A549 (cell line): ENCODE measurements around the gene BNC1. TPM values are rescaled to one million over a fixed set of nuclear protein-coding genes. Genes with fewer than 3 reads are reported as not detected.

ENCODE experiments used
- ATAC-seq, 2 experiments: fragments of 200-7000 bp in 1 of 2; fragments of >200 bp in 1 of 2; cut with Nextera tagmentation in 1 of 2; cut with Tn5 transposase in 1 of 2; 3 replicates each; pipeline versions ENCODE4 v1.8.0 to v1.9.1; 2018 to 2020; ENCODE audit warnings: mild to moderate bottlenecking in 1 of 2, moderate library complexity in 1 of 2
- CTCF ChIA-PET: fragments of 300-600 bp; sonication (Branson Sonifier 250); formaldehyde crosslinking; extraction: SDS; loops from one replicate; lab custom pipeline; 2021; ENCODE audit warnings: antibody characterized with exemption, inconsistent platforms; lab: Yijun Ruan, JAX
- POLR2A ChIA-PET: fragments of 350-600 bp; formaldehyde crosslinking; extraction: SDS; loops from one replicate; lab custom pipeline; 2021; ENCODE audit warnings: antibody characterized with exemption, inconsistent platforms; lab: Yijun Ruan, JAX
- DNase-seq, 2 experiments: peaks; one replicate each; pipeline versions ENCODE4 v3.0.0 to v3.0.0-alpha.2; 2011 to 2016; ENCODE audit warnings: low read depth in 1 of 2, low spot score in 1 of 2
- FAIRE-seq: peaks from 2 replicates; lab custom pipeline; 2011; peaks lifted over from hg19 to GRCh38; lab: Jason Lieb, UNC
- H3K27ac ChIP-seq, 2 experiments: fragments of >200 bp; sonication (Bioruptor Twin); formaldehyde crosslinking; 3 replicates each; pipeline ENCODE4 v1.5.1; 2016 to 2017
- H3K4me1 ChIP-seq: fragments of >200 bp; sonication (Bioruptor Twin); formaldehyde crosslinking; 3 replicates; pipeline ENCODE4 v1.6.1; 2016
- H3K4me2 ChIP-seq: fragments of >200 bp; sonication (Bioruptor Twin); formaldehyde crosslinking; 3 replicates; pipeline ENCODE4 v1.6.1; 2016
- H3K4me3 ChIP-seq: fragments of >200 bp; sonication (Bioruptor Twin); formaldehyde crosslinking; 3 replicates; pipeline ENCODE4 v1.5.1; 2016
- H3K9me3 ChIP-seq: fragments of >200 bp; sonication (Bioruptor Twin); formaldehyde crosslinking; 3 replicates; pipeline ENCODE4 v1.6.1; 2016
- CBX8 ChIP-seq: fragments of 200-600 bp; sonication (generic); IDR thresholded peaks from 2 replicates; pipeline ENCODE4 v1.6.1; 2016
- EHMT2 ChIP-seq: fragments of 200-600 bp; sonication (generic); IDR thresholded peaks from 2 replicates; pipeline ENCODE4 v1.6.1; 2016; ENCODE audit warnings: antibody characterized with exemption, low read depth, mild to moderate bottlenecking, moderate library complexity
- FOSB ChIP-seq: fragments of 250-450 bp; sonication (Bioruptor Pico); IDR thresholded peaks from 2 replicates; pipeline ENCODE4 v1.5.0; 2020; ENCODE audit warnings: mild to moderate bottlenecking, moderate library complexity
- FOSL2 ChIP-seq, 2 experiments: fragments of 450-650 bp in 1 of 2; fragments of >200 bp in 1 of 2; sonication (Bioruptor Twin) in 1 of 2; formaldehyde crosslinking; IDR thresholded peaks; 2 replicates each; pipeline versions ENCODE4 v1.5.0 to v1.6.1; 2016 to 2020; ENCODE audit warnings: mild to moderate bottlenecking in 1 of 2, moderate library complexity in 1 of 2
- HEYL ChIP-seq: fragments of 250-450 bp; sonication (Bioruptor Pico); IDR thresholded peaks from 2 replicates; pipeline ENCODE4 v1.8.0; 2021; ENCODE audit warnings: mild to moderate bottlenecking, moderate library complexity
- JUN ChIP-seq, 2 experiments: fragments of >200 bp; sonication (Bioruptor Twin); formaldehyde crosslinking; IDR thresholded peaks; 2 replicates in 1 of 2; 3 replicates in 1 of 2; pipeline ENCODE4 v1.6.1; 2016 to 2017
- JUNB ChIP-seq: fragments of >200 bp; sonication (Bioruptor Twin); formaldehyde crosslinking; IDR thresholded peaks from 2 replicates; pipeline ENCODE4 v1.6.1; 2016
- MAFK ChIP-seq: fragments of 450-650 bp; IDR thresholded peaks from 2 replicates; pipeline ENCODE4 v1.6.1; 2014; ENCODE audit not compliant: partially characterized antibody
- MAZ ChIP-seq: fragments of 150-350 bp; IDR thresholded peaks from 2 replicates; pipeline ENCODE4 v1.6.1; 2014; ENCODE audit warnings: antibody characterized with exemption, low read depth, low read length, borderline replicate concordance
- PHF8 ChIP-seq: fragments of 200-600 bp; sonication (generic); IDR thresholded peaks from 2 replicates; pipeline ENCODE4 v1.6.1; 2016; ENCODE audit warnings: low read depth, mild to moderate bottlenecking, antibody characterized with exemption, moderate library complexity, borderline replicate concordance
- RAD21 ChIP-seq, 2 experiments: fragments of >200 bp in 1 of 2; sonication (Bioruptor Twin) in 1 of 2; formaldehyde crosslinking in 1 of 2; IDR thresholded peaks in 1 of 2; conservative IDR thresholded peaks in 1 of 2; 2 replicates in 1 of 2; 3 replicates in 1 of 2; pipeline ENCODE4 v1.6.1; 2012 to 2018; ENCODE audit warnings: inconsistent platforms in 1 of 2
- RFX5 ChIP-seq: fragments of 450-650 bp; IDR thresholded peaks from 2 replicates; pipeline ENCODE4 v1.7.1; 2014; ENCODE audit warnings: antibody characterized with exemption, mild to moderate bottlenecking, moderate library complexity
- RNF2 ChIP-seq: fragments of 200-600 bp; sonication (generic); IDR thresholded peaks from 2 replicates; pipeline ENCODE4 v1.6.1; 2016; ENCODE audit warnings: low read depth, mild to moderate bottlenecking, antibody characterized with exemption, moderate library complexity, borderline replicate concordance
- SREBF2 ChIP-seq: fragments of 450-650 bp; IDR thresholded peaks from 2 replicates; pipeline ENCODE4 v1.6.1; 2014; ENCODE audit warnings: mild to moderate bottlenecking, moderate library complexity
- TFCP2L1 ChIP-seq: fragments of 250-450 bp; sonication (Bioruptor Pico); IDR thresholded peaks from 2 replicates; pipeline ENCODE4 v1.5.0; 2021; ENCODE audit warnings: mild to moderate bottlenecking
- ZNF302 ChIP-seq: fragments of 250-450 bp; sonication (Bioruptor Pico); IDR thresholded peaks from 2 replicates; pipeline ENCODE4 v1.9.0; 2021; ENCODE audit warnings: inconsistent platforms, mild to moderate bottlenecking, moderate library complexity
- WGBS: methylation state at CpG from one replicate; pipeline ENCODE4 v1.1.6; 2017; ENCODE audit errors: missing lambda C conversion rate; 5-methylcytosine and 5-hydroxymethylcytosine counted together
- polyA plus RNA-seq, 4 experiments: library from polyadenylated mRNA; depleted of rRNA in 3 of 4; stranded (reverse); fragments of >200 nt; fragmentation: RNase III in 1 of 4; extraction: RNeasy Plus Mini Kit Qiagen cat#74134 plus additional on column Dnase treatment in 1 of 4; gene quantifications; 2 replicates in 3 of 4; 3 replicates in 1 of 4; pipeline ENCODE4 v1.2.3, GENCODE V29; 2011 to 2017
- TF ChIP-seq, protein P1 (sequence below): fragments of 150-350 bp; IDR thresholded peaks from 2 replicates; pipeline ENCODE4 v1.6.1; 2014; ENCODE audit warnings: low read depth, mild to moderate bottlenecking, low read length
- TF ChIP-seq, protein P2 (sequence below): fragments of 250-450 bp; sonication (Bioruptor Pico); IDR thresholded peaks from 2 replicates; pipeline ENCODE4 v1.5.0; 2021; ENCODE audit warnings: mild to moderate bottlenecking, moderate library complexity, borderline replicate concordance
- TF ChIP-seq, protein P3 (sequence below): fragments of 450-650 bp; IDR thresholded peaks from 2 replicates; pipeline ENCODE4 v1.6.1; 2014; ENCODE audit warnings: antibody characterized with exemption
- TF ChIP-seq, protein P4 (sequence below): fragments of >200 bp; sonication (Bioruptor Twin); formaldehyde crosslinking; IDR thresholded peaks from 2 replicates; pipeline ENCODE4 v1.6.1; 2016
- TF ChIP-seq, protein P5 (sequence below): IDR thresholded peaks from 2 replicates; pipeline ENCODE4 v1.6.1; 2012

BNC1 gene
- polyA plus RNA-seq, 2 of the 4 experiments (the other 2 are of a cell fraction): 0.22 to 0.44 TPM

DNA sequence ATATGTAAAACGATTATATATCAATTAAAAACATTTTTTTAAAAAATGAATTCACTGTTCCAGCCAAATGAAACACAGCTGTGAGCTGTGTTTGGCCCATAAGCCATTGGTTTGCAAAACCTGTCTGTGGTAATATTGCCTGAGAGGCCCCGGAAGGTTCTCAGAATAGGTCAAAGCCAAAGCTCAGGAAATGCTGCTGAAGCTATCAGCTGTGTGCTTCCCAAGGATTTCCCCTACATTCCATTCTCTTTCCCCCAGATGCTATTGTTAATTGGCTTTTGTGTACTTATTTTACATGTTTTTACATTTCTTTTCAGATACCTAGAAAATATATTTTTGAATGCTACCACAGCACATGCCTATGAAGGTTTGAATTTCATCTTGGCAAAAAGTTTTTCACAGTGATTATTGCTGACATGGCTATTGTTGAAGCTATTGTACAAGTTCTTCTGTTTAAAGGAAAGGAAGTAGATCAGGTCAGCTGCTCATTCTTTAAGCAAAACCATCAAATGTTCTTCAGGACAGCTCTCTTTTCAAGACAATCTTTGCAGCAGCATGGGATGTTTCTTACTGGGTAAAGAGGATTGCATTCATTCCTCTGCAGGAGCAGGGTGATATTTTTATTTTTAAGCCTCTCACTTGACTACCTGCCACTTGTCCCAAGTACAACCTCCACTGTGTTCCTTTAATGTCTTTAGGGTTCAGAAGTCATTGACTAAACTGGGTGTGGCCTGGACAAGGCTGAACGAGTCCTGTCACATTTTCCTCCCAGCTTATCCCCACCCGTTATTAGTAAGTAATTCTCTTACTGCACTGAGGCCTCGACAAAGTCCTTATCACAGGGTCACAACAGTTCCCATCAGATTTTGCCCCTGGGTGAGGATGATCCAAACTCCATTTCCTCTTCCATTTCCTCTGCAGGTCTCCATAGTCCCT is 26.3 kb upstream of the BNC1 start:
- 54% methylated on average over 5 of the region's 5 CpGs for WGBS
- no peak overlapping the region for H3K27ac ChIP-seq
- POLR2A ChIA-PET: no interaction called here

DNA sequence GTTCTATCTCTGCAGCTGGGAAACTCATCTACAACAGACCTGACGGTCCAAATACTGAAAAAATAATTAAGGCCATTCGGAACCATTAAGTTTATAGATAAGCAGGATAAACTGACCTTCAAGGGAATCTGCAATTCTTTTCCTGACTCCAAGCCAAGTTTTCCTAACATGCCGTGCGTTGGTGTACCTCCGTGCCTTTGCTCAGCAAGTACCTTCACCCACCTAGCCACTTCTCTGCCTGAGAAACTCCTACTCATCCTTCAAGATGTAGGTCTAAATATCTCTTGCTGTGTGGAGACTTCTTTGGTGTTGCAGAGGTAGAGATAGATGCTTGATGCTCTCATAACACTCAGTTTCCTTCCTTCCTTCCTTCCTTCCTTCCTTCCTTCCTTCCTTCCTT is 24.2 kb upstream of the BNC1 start:
- TF ChIP-seq CBX8: no peak
- no peak for TF ChIP-seq JUN (IDR thresholded peaks at IDR 0.05)
- TF ChIP-seq JUNB: no peak
- TF ChIP-seq RNF2: no peak
- TF ChIP-seq MAZ: no peak
- TF ChIP-seq, protein P1, sequence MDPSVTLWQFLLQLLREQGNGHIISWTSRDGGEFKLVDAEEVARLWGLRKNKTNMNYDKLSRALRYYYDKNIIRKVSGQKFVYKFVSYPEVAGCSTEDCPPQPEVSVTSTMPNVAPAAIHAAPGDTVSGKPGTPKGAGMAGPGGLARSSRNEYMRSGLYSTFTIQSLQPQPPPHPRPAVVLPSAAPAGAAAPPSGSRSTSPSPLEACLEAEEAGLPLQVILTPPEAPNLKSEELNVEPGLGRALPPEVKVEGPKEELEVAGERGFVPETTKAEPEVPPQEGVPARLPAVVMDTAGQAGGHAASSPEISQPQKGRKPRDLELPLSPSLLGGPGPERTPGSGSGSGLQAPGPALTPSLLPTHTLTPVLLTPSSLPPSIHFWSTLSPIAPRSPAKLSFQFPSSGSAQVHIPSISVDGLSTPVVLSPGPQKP: no peak
- no peak for TF ChIP-seq FOSB (CRISPR knock-in tag)
- TF ChIP-seq, protein P2, sequence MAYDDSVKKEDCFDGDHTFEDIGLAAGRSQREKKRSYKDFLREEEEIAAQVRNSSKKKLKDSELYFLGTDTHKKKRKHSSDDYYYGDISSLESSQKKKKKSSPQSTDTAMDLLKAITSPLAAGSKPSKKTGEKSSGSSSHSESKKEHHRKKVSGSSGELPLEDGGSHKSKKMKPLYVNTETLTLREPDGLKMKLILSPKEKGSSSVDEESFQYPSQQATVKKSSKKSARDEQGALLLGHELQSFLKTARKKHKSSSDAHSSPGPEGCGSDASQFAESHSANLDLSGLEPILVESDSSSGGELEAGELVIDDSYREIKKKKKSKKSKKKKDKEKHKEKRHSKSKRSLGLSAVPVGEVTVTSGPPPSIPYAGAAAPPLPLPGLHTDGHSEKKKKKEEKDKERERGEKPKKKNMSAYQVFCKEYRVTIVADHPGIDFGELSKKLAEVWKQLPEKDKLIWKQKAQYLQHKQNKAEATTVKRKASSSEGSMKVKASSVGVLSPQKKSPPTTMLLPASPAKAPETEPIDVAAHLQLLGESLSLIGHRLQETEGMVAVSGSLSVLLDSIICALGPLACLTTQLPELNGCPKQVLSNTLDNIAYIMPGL (CRISPR knock-in tag): no peak
- TF ChIP-seq, protein P3, sequence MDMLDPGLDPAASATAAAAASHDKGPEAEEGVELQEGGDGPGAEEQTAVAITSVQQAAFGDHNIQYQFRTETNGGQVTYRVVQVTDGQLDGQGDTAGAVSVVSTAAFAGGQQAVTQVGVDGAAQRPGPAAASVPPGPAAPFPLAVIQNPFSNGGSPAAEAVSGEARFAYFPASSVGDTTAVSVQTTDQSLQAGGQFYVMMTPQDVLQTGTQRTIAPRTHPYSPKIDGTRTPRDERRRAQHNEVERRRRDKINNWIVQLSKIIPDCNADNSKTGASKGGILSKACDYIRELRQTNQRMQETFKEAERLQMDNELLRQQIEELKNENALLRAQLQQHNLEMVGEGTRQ: no peak
- no peak for TF ChIP-seq RFX5
- TF ChIP-seq TFCP2L1 (CRISPR knock-in tag): no peak
- TF ChIP-seq HEYL: no peak
- TF ChIP-seq SREBF2: no peak
- TF ChIP-seq, protein P4, sequence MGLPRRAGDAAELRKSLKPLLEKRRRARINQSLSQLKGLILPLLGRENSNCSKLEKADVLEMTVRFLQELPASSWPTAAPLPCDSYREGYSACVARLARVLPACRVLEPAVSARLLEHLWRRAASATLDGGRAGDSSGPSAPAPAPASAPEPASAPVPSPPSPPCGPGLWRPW: no peak
- TF ChIP-seq ZNF302 (CRISPR knock-in tag): no peak
- TF ChIP-seq EHMT2: no peak
- TF ChIP-seq PHF8: no peak
- TF ChIP-seq, protein P5, sequence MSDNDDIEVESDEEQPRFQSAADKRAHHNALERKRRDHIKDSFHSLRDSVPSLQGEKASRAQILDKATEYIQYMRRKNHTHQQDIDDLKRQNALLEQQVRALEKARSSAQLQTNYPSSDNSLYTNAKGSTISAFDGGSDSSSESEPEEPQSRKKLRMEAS: no peak
- no peak for TF ChIP-seq RAD21 (conservative IDR thresholded peaks at IDR 0.05 in 1 of 2, IDR thresholded peaks at IDR 0.05 in 1 of 2)
- FAIRE-seq (no peak), ATAC-seq (no peak), DNase-seq (no peak)
- no peak overlapping the region for H3K4me2 ChIP-seq
- POLR2A ChIA-PET: interaction anchor here (0.7 kb wide), 1 partner anchor 9 kb away, joined by 3 read pairs; no protein-coding TSS in a partner anchor
- CTCF ChIA-PET: interaction anchor here (0.8 to 1.5 kb wide), 2 partner anchors 9 to 72 kb away, joined by 4 to 9 read pairs; no protein-coding TSS in a partner anchor
- peaks cover 13% of the 10 kb centered on the region for H3K4me1 ChIP-seq
- H3K4me3 ChIP-seq: no peak overlapping the region
- 83% methylated on average over 5 of the region's 5 CpGs for WGBS
- no peak overlapping the region for H3K27ac ChIP-seq
- H3K9me3 ChIP-seq: no peaks in the 10 kb centered on the region

More for the DNA sequence above, 26.3 kb upstream of the BNC1 start:
- no peak overlapping the region for H3K4me2 ChIP-seq
- H3K9me3 ChIP-seq: no peaks in the 10 kb centered on the region
- no peak for FAIRE-seq
- peaks cover 8% of the 10 kb centered on the region for H3K4me1 ChIP-seq
- TF ChIP-seq, protein P2 (CRISPR knock-in tag): no peak
- TF ChIP-seq EHMT2 (no peak), MAFK (peak; percentile 96), FOSL2 (IDR thresholded peaks at IDR 0.05) (no peak), FOSL2 (CRISPR knock-in tag; IDR thresholded peaks at IDR 0.05) (no peak)
- H3K4me3 ChIP-seq: no peak overlapping the region
- CTCF ChIA-PET: interaction anchor here (0.7 to 3.1 kb wide), 7 partner anchors 8 to 63 kb away, joined by 3 to 11 read pairs (median 3); partner anchors contain the start of gene BNC1
- no peak for DNase-seq
- no peak for ATAC-seq
